Ascending aorta (tissue), 2 donors: Measurements from ENCODE around the gene MZB1. TPM values are rescaled to one million over a fixed set of nuclear protein-coding genes. Genes with fewer than 3 reads are reported as not detected.

Experiments
- DNase-seq, 2 donors: peaks; one replicate each; pipeline ENCODE4 v3.0.0-alpha.2; 2019; ENCODE audit warnings: low spot score in 2 of 2
- H3K27ac ChIP-seq, 2 donors: fragments of 200-600 bp; sonication (generic); one replicate each; pipeline ENCODE4 v1.5.1; 2016 to 2017; ENCODE audit warnings: mild to moderate bottlenecking in 1 of 2
- H3K27me3 ChIP-seq: fragments of 200-600 bp; sonication (generic); one replicate; pipeline ENCODE4 v1.5.1; 2017
- H3K36me3 ChIP-seq, 2 donors: fragments of 200-600 bp; sonication (generic); one replicate each; pipeline ENCODE4 v1.5.1; 2016
- H3K4me1 ChIP-seq, 2 donors: fragments of 200-600 bp; sonication (generic); one replicate each; pipeline ENCODE4 v1.5.1; 2016 to 2017; ENCODE audit warnings: mild to moderate bottlenecking in 1 of 2
- H3K4me3 ChIP-seq, 2 donors: fragments of 200-600 bp; sonication (generic); one replicate each; pipeline ENCODE4 v1.5.1; 2016 to 2017; ENCODE audit warnings: mild to moderate bottlenecking in 1 of 2
- H3K9me3 ChIP-seq, 2 donors: fragments of 200-600 bp; sonication (generic); one replicate each; pipeline ENCODE4 v1.5.1; 2016
- intact Hi-C: fragments of 100-400 bp; cut with DNase I; formaldehyde crosslinking; loops from one replicate; pipeline ENCODE4 v1.15.1; 2023
- total RNA-seq: library from RNA; depleted of rRNA; stranded (reverse); fragments of >200 nt; gene quantifications from one replicate; pipeline ENCODE4 v1.1.0, GENCODE V29; 2016
- TF ChIP-seq, protein P1 (sequence below), 3 experiments: fragments of 200-600 bp in 2 of 3; fragments of 450-650 bp in 1 of 3; sonication (generic) in 2 of 3; IDR thresholded peaks; one replicate each; pipeline ENCODE4 v1.5.1; 2016 to 2019; ENCODE audit warnings: antibody characterized with exemption in 3 of 3, mild to moderate bottlenecking in 1 of 3, moderate library complexity in 1 of 3

MZB1 gene
- total RNA-seq, 1 donor from 2014 or later: 8.0 TPM

DNA sequence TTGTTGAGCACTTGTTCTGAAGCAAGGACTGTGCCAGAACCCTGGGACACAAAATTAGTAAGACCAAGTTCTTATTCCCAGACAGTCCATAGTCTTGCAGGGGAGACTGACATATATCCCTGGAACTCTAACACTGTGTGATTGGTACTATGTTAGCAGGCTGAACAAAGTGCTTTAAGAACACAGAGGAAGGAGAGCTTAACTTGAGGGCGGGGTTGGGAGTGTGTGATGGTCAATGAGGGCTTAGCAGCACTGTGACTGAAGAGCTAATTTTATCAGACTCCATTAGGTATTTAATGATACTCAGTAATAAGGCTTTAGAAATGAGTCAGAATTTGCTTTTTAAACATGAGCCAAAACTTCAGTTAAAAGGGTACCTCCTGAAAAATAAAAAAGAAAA is 29.1 kb upstream of the MZB1 start:
- intact Hi-C loops: no loop called here
- Histone ChIP-seq H3K9me3 (no peaks in the 10 kb centered on the region), H3K36me3 (peaks cover 24 to 36% of the 10 kb centered on the region in 2 donors), H3K4me3 (no peak overlapping the region), H3K27me3 (no peaks in the 10 kb centered on the region), H3K27ac (peak overlapping the region; percentile 65 to 72), H3K4me1 (peaks cover 10 to 36% of the 10 kb centered on the region in 2 donors)
- peak in 1 of 2 donors; percentile 24 for DNase-seq
- TF ChIP-seq, protein P1, sequence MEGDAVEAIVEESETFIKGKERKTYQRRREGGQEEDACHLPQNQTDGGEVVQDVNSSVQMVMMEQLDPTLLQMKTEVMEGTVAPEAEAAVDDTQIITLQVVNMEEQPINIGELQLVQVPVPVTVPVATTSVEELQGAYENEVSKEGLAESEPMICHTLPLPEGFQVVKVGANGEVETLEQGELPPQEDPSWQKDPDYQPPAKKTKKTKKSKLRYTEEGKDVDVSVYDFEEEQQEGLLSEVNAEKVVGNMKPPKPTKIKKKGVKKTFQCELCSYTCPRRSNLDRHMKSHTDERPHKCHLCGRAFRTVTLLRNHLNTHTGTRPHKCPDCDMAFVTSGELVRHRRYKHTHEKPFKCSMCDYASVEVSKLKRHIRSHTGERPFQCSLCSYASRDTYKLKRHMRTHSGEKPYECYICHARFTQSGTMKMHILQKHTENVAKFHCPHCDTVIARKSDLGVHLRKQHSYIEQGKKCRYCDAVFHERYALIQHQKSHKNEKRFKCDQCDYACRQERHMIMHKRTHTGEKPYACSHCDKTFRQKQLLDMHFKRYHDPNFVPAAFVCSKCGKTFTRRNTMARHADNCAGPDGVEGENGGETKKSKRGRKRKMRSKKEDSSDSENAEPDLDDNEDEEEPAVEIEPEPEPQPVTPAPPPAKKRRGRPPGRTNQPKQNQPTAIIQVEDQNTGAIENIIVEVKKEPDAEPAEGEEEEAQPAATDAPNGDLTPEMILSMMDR (IDR thresholded peaks at IDR 0.05): no peak

DNA sequence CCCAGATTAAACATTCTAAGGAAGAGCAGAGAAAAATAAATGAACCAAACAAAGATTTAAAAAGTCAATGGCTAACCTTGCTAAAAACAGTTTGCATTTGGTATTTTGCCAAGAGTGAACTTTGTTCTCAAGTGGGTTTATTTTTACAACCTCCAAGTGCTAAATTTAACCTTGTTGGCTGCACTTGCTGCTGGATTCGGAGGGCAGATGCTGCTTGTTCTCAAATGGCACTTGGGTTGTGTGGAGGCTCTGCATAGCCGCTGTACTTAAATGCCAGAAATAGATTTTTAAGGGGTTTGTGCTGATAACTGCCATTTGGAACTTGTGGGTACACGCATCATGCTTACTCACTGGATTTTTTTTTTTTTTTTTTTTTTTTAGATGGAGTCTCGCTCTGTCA is 27.5 kb upstream of the MZB1 start:
- intact Hi-C loops: loop anchor here (1.0 kb wide), 1 partner anchor 23 kb away; no protein-coding TSS in a partner anchor
- Histone ChIP-seq H3K36me3 (peaks cover 21 to 40% of the 10 kb centered on the region in 2 donors), H3K27ac (peak overlapping the region; percentile 74 to 76), H3K27me3 (no peaks in the 10 kb centered on the region), H3K4me3 (no peak overlapping the region), H3K9me3 (no peaks in the 10 kb centered on the region), H3K4me1 (peaks cover 10 to 36% of the 10 kb centered on the region in 2 donors)
- TF ChIP-seq, protein P1 (IDR thresholded peaks at IDR 0.05): no peak
- DNase-seq: peak in 1 of 2 donors; percentile 83

DNA sequence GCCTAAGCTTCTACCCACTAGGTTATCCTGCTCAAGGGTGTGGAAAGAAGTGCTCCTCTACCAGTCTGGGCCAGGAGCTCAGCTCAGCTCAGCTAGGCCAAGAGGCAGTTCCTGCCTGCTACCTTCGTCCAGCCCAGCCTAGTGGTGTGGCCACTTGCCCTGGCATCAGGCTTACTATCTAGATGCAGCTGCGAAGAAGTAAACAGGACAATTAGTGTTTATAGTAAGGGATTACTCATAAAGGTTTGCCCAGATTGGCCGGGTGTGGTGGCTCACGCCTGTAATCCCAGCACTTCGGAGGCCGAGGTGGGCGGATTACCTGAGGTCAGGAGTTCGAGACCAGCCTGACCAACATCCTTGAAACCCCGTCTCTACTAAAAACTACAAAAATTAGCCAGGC is 26.9 kb upstream of the MZB1 start:
- TF ChIP-seq, protein P1 (IDR thresholded peaks at IDR 0.05): no peak
- peaks cover 10 to 36% of the 10 kb centered on the region in 2 donors for H3K4me1 ChIP-seq
- H3K4me3 ChIP-seq: no peak overlapping the region
- intact Hi-C loops: loop anchor here (1.0 kb wide), 1 partner anchor 22 kb away; no protein-coding TSS in a partner anchor
- peaks cover 20 to 36% of the 10 kb centered on the region in 2 donors for H3K36me3 ChIP-seq
- H3K27ac ChIP-seq: peak overlapping the region; percentile 74 to 76
- DNase-seq: peak in 1 of 2 donors; percentile 61
- no peaks in the 10 kb centered on the region for H3K27me3 ChIP-seq
- H3K9me3 ChIP-seq: no peaks in the 10 kb centered on the region

- TF ChIP-seq, protein P1 (IDR thresholded peaks at IDR 0.05): no peak
- intact Hi-C loops: no loop called here
- DNase-seq: no peak
- H3K27me3 ChIP-seq: no peaks in the 10 kb centered on the region
- H3K4me3 ChIP-seq: no peak overlapping the region
- peaks cover 14 to 28% of the 10 kb centered on the region in 2 donors for H3K36me3 ChIP-seq
- H3K27ac ChIP-seq: peak overlapping the region; percentile 74 to 76
- H3K9me3 ChIP-seq: no peaks in the 10 kb centered on the region
- peaks cover 10 to 40% of the 10 kb centered on the region in 2 donors for H3K4me1 ChIP-seq
These were observed 26.2 kb upstream of the MZB1 start for GRCh38 chr5:139415869-139416268.

DNA sequence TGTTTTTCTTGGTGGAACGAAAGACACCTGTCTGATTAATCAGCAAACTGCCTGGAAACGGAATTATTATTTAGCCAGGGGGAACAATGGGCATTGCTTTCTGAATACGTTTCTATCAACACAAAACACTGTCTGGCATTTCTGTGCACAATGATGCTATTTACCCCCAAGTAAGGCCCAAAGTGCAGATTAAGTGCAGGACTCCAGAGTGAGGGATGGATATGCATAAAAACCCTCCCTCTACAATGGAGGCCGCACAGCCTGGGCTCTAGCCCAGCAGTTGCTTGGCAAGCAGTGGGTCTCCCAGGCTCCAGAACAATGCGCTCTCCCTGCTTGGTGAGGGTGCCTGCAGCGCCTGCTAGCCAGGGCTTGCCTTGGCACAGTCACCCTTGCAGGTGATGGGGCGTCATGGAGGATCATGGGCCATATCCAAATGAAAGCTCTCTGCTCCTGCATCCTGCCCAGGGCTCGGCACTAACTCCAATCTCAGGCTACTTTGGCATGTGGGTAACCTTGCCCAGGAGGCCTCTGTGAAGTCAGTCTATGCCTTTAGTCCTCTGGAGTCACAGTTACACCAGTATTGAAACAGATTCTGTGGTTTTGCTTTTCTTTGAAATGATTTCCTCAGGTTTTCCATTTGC is 25.6 kb upstream of the MZB1 start:
- peak in 1 of 2 donors; percentile 66 for DNase-seq
- Histone ChIP-seq H3K4me1 (peaks cover 10 to 43% of the 10 kb centered on the region in 2 donors), H3K36me3 (peaks cover 14 to 24% of the 10 kb centered on the region in 2 donors), H3K4me3 (no peak overlapping the region), H3K9me3 (no peaks in the 10 kb centered on the region), H3K27me3 (no peaks in the 10 kb centered on the region), H3K27ac (peak overlapping the region; percentile 74 to 76)
- TF ChIP-seq, protein P1 (IDR thresholded peaks at IDR 0.05): no peak
- intact Hi-C loops: no loop called here
